Measurements from ENCODE around the gene VTI1A. TPM values are rescaled to one million over a fixed set of nuclear protein-coding genes. Genes with fewer than 3 reads are reported as not detected.

Gene VTI1A
- total RNA-seq, 1 experiment from 2014 or later, result 30.5 TPM

GRCh38 chr10:112805701-112806100 lies 358.7 kb downstream of the VTI1A start:
- no peak for DNase-seq (ENCODE audit: low spot score)

GRCh38 chr10:112807013-112807412 lies 360.0 kb downstream of the VTI1A start:
- DNase-seq (ENCODE audit: low spot score), result no peak

DNA sequence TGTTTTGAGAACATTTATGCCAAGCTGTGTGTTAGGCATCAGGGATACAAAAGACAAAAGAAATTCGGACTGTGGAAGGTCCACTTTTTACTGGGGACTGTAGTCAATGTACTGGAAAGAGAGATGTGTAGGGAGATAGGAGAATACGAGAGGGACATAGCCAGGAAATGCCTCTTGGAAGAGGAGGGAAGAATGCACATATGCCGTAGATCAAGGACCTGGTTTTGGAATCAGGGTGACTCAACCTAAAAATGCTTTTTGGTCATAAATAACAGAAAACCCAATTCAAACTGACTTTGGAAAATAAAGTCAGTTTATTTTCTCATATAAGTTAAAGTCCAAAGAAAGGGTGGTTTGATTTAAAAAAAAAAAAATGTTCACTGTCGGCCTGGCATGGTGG lies 362.7 kb downstream of the VTI1A start:
- no peak for DNase-seq (ENCODE audit: low spot score)

GRCh38 chr10:112810711-112811151 lies 363.7 kb downstream of the VTI1A start:
- DNase-seq (ENCODE audit: low spot score), result peak; percentile 53

GRCh38 chr10:112811741-112812551 lies 364.9 kb downstream of the VTI1A start:
- DNase-seq (ENCODE audit: low spot score), result peak; percentile 91

DNA sequence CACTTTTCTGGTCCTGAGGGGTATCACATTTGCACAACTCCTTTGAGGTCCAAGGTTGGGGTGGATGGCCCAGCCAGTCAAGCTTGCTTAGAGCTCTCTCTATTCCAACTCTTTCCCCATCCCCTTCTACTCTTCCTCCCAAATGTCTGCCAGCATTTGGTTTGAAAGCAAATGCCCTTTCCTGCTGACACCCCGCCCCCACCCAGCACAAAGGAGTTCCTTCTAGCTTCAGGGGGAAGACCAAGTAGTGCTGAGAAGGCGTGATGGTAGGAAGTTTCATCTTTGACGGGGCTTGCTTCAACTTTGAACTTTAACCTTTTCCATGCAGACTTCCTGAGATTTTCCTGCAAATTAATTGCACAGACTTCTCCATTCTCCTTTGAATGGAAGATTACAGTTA lies 365.6 kb downstream of the VTI1A start:
- no peak for DNase-seq (ENCODE audit: low spot score)

DNA sequence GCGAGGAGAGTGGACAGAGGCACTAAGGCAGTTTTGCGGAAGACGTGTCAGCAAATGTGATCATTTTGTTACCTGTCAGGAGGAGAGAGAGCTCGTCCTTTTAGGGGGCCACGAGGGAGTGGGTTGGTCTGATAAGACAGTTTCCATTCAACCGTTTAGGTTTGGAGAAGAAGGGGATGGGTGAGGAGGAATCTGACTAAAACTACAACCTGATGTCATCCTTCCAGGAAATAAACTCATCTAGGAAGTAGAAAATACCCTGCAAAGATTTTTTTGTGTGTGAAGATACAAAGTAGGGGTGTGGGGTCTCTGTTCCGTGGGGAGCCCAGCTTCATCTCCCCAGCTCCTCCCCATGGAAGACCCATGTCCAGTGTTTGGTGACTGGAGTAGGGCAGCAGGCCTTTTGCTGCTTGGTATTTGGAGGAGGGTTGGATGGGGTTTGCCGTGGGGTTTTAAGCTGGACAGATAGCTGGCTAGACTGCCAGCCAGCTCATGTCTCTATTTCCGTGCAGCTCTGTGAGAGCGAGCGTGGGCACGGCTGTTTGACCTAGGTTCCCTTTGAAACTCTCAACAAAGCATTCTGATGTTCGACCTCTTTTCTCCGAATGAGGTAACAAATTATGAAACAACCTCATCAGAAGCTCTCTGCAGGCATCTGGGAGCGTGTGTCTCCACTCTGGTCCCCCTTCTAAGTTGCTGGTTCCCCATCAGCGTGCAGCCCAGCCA lies 367.0 kb downstream of the VTI1A start:
- DNase-seq (ENCODE audit: low spot score), result no peak

DNA sequence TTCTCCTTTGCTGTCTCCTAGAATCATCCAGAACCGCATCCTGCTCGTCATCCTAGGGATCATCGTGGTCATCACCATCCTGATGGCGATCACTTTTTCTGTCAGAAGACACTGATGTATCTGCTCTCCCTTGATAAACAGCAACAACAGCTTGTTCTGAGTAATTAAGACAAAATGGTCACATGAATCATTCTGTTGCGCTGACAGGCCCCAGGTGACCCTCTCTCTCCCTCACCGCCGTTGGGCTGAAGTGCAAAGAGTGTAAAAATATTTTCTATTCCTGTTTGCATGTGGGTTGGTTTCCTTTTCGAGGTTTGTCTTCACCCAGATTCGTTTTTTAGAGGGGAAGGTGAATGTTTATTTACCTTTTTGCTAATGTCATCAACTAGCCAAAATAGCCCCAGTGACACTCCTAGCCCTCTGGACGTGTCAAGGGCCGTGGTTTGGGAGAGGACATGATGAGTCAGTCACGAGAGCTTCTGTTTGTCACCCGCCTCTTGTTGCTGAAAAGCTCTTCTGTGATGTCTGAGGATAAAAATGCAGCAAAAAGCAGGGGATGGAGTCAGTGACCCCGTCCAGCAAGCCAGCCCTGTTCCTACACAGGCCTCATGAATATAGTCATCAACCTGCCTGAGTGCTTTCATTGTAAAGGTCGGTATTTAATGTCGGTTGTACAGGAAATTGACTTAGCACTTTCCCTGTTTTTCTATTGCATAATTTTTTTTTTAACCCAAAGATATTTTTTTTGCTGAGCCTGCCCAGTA lies 368.4 kb downstream of the VTI1A start:
- no peak for DNase-seq (ENCODE audit: low spot score)

GRCh38 chr10:112816033-112816430 lies 369.0 kb downstream of the VTI1A start:
- no peak for DNase-seq (ENCODE audit: low spot score)

- DNase-seq (ENCODE audit: low spot score), result no peak
Observed at GRCh38 chr10:112816891-112817290, 369.9 kb downstream of the VTI1A start.

DNA sequence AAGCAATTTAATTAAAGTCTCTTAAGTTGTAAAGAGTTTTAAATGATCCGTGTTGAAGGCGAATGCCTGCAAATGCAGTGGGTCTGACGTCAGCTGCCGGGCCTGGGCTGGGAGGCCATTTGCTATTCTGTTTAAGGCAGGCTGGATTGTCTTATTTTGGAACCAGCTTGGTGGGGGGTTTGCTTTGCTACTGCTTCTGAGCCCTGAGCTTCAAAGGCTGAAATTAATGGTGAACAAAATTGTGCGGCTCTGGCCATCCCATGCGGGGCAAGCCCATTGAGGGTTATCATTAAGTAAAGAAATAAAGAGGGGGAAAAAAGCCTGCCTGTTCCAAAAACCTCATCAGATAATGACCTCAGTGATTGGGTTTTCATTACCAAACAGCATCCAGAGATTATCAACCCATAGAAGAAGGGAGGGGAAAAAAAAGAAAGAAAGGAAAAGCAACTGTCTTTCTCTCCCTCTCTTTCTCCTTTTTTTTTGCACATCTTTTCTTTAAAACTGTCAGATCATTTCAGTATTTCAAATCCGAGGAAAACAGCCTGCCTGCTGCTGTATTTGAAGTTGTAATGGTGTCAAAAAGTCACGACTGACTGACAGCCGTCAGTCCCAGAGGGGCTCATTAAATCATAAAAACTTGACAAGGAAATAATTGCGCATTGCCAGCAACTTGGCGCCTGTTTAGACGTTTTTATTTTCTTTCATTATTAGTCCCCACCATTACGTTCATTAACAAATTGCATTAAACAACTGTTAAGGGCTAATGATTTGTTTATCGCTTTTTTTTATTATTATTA lies 371.2 kb downstream of the VTI1A start:
- no peak for DNase-seq (ENCODE audit: low spot score)

DNA sequence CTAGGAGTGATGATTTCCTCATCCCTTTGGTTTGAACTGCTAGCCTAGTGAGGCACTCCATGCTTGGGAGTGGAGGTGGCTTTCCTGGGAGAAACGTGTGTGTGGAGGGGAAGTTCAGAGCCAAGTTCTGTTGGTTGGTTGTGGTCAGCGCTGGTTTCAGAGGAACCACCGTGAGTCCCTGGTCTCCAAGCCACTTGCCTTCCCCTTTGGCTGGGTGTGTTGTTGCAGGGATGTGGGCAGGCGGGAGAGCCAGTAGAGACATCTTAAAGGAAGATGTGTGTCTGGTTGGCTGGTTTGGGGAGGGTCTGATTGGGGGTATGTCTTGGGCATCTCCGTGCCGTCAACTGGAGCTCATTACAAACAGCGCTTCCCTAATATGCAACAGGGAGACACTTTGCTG lies 372.2 kb downstream of the VTI1A start:
- no peak for DNase-seq (ENCODE audit: low spot score)

DNA sequence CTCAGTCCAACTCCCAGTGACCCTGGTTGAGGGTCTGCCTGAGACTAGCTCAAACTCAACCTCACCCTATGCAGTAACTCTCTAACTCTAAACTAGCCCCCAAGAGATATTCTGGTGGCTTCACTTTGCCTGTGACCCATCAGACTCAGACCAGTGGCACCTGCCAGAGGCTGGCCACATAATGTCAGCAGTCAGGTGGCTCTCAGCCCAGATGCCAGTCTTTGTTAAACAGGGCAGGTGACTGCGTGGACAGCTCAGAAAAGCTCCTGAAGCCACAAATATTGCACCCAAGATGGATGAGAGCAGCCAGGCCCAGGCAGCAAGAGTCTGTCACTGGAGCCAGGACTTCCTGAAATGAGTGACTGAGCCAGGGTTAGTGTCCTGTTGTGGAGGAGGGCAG lies 373.3 kb downstream of the VTI1A start:
- DNase-seq (ENCODE audit: low spot score), result no peak

- DNase-seq (ENCODE audit: low spot score), result no peak
Observed at GRCh38 chr10:112821038-112821437, 374.0 kb downstream of the VTI1A start.

DNA sequence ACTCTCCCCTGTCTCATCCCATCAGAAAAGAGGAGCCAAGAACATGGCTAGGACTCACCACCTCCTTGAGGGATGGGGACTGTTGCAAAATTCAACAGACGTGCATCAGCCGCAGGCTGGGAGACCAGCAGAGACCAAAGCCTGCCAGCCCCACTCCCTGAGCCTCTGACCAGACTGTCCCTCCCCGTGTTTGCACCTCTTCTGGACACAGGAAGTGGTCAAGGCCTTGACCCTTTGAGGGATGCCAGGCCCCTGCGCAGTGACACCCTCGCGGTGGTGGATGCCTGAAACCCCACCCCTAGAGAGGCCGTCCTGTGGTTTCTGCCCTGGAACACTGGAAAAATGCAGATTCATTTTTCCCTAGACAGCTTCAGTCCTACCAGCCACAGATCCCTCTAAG lies 374.6 kb downstream of the VTI1A start:
- DNase-seq (ENCODE audit: low spot score), result no peak

DNA sequence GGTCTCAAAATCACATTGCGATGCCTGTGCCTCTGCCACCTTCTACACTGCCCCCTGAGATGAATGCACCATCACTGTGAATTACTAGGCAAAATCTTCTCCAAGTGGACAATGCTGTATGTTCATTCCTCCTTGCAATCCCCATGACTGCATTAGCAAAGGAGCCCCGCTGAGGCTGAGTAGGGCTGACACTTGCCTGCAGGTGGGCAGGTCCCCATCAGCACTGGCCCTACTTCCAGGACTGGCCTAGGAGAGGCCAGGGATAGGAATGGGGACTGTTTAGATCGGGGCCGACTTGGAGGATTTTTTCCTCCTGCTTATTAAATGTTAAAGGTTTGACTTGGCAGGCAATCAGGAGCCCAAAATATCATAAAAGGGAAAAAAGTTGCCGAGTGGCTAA lies 376.0 kb downstream of the VTI1A start:
- no peak for DNase-seq (ENCODE audit: low spot score)

DNA sequence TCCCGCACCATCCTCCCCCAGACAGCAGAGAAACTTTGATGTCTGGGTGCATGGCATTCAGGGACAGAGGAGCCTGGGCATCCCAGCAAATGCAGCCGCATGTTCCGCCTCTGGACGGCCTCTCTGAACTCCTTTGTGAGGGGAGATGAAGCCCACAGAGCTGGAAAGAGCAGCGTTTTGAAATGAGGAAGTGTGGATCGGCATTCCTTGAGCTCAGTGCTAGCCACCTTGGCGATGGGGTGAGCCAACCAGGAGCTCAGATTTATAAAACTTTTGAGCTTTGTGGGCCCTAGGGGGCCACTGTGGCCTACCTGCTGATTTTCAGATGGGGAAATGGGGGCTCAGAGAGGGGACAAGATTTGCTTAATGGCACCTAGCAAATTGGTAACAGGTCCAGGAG lies 376.6 kb downstream of the VTI1A start:
- DNase-seq (ENCODE audit: low spot score), result no peak

DNA sequence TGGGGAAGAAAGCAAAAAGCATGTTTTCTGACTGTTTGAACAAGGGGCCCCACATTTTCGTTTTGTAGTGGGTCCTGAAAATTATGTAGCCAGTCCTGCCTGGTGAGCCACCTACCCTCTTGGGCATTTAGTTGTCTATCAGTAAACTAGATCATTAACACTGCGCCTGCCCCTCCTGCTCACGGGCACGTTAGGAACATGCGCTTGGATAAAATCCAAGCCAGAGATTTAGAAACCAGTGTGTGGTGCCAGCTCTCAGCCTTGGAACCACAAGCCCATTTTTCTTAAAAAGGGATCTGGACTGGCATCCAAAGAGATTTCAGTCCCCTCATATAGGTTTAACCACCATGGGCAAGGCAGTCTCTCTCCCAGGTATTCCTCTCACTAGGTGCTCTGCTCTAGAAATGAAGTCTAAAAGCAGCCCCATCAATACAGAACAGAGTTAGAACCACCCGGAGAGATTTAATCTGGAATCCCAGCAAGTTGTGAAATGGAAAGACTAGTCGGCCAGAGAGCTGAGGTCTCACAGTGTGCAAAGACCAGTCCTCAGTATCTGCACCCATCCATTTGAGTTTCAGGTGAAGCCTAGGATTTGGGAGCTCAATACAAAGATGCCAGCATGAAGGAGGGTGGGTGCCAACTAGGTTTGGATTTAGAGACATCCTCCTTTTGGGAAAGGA lies 379.1 kb downstream of the VTI1A start:
- no peak for DNase-seq (ENCODE audit: low spot score)

DNA sequence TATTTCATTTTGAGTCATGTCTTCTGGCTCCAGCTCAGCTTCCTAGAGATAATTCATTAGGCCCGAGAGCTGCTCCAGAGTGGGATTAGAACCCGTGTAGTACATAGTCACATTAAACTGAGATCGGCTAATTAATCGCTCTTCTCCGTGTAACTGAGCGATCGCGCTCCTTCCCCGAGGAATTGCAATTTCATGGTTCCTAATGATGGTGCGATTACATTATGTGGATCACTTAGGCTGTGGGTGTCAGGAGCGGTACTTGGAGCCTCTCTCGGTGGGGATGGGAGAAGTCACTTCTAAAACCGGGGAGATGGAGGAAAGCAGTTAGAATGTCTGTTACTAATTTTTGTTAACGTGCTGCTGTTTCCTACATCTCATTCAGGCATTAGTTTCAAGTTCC lies 380.1 kb downstream of the VTI1A start:
- DNase-seq (ENCODE audit: low spot score), result no peak

GRCh38 chr10:112827951-112828350 lies 380.9 kb downstream of the VTI1A start:
- DNase-seq (ENCODE audit: low spot score), result no peak

DNA sequence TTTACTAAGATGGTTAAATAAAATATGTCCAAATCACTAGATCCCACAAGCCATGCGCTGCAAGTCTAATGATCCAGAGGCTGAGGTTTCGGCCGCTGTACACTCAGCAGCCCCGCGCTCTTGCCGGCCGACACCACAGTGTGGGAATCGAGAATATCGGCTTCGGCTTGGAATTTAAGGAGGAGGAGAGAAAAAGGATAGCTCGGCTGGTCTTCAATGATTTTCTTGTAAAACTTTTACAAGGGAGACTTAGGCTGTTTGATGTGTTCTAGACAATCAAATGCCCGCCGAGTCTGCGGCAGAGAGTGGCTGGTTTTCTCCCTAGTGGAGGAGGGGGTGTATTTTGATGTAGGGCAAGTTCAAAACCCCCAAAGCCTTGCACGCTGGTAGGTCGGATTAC lies 384.8 kb downstream of the VTI1A start:
- no peak for DNase-seq (ENCODE audit: low spot score)
